Inferior parietal cortex (tissue), 1 donor: Measurements from ENCODE around the gene MCCC1.
"Not testable (repeated sequence)": the region's sequence is repeated elsewhere in the genome, so short reads cannot be mapped to it uniquely, and the experiment has no call there.

ENCODE experiments used
- DNase-seq: peaks from one replicate; pipeline ENCODE4 v3.0.0-alpha.2; 2016; ENCODE audit errors: extremely low spot score

Gene MCCC1

GRCh38 chr3:183046883-183047282 lies 52.4 kb downstream of the MCCC1 start:
- no peak for DNase-seq

GRCh38 chr3:183044547-183045229 lies 54.6 kb downstream of the MCCC1 start:
- no peak for DNase-seq

- no peak for DNase-seq
Observed at GRCh38 chr3:183038757-183039156, 60.5 kb downstream of the MCCC1 start.

GRCh38 chr3:183038221-183038620 lies 61.1 kb downstream of the MCCC1 start:
- no peak for DNase-seq

GRCh38 chr3:183033746-183034145 lies 65.5 kb downstream of the MCCC1 start:
- no peak for DNase-seq

GRCh38 chr3:183032880-183033555 lies 66.3 kb downstream of the MCCC1 start:
- no peak for DNase-seq

- DNase-seq = no peak
Observed at GRCh38 chr3:183031826-183032225, 67.5 kb downstream of the MCCC1 start.

GRCh38 chr3:183028416-183028815 lies 70.9 kb downstream of the MCCC1 start:
- DNase-seq = no peak

- no peak for DNase-seq
Observed at GRCh38 chr3:183027276-183027675, 72.0 kb downstream of the MCCC1 start.

GRCh38 chr3:183022936-183023516 lies 76.3 kb downstream of the MCCC1 start:
- no peak for DNase-seq

- DNase-seq = no peak
Observed at GRCh38 chr3:183018421-183019192, 80.7 kb downstream of the MCCC1 start.

- DNase-seq = no peak
Observed at GRCh38 chr3:183015185-183015584, 84.1 kb downstream of the MCCC1 start.

GRCh38 chr3:183013856-183014255 lies 85.4 kb downstream of the MCCC1 start:
- no peak for DNase-seq

- DNase-seq = no peak
Observed at GRCh38 chr3:183013074-183013473, 86.2 kb downstream of the MCCC1 start.

GRCh38 chr3:183008800-183009199 lies 90.5 kb downstream of the MCCC1 start:
- no peak for DNase-seq

- DNase-seq = no peak
Observed at GRCh38 chr3:183008303-183008702, 91.0 kb downstream of the MCCC1 start.

- no peak for DNase-seq
Observed at GRCh38 chr3:183006396-183007002, 92.8 kb downstream of the MCCC1 start.

GRCh38 chr3:182999767-183000166 lies 99.5 kb downstream of the MCCC1 start:
- no peak for DNase-seq

GRCh38 chr3:182993486-182994201 lies 105.7 kb downstream of the MCCC1 start:
- DNase-seq = not testable (repeated sequence)

- no peak for DNase-seq
Observed at GRCh38 chr3:182989566-182989965, 109.7 kb downstream of the MCCC1 start.

GRCh38 chr3:182986021-182986420 lies 113.3 kb downstream of the MCCC1 start:
- no peak for DNase-seq
